ENCODE data around the gene C1orf21.

C1orf21 gene

DNA sequence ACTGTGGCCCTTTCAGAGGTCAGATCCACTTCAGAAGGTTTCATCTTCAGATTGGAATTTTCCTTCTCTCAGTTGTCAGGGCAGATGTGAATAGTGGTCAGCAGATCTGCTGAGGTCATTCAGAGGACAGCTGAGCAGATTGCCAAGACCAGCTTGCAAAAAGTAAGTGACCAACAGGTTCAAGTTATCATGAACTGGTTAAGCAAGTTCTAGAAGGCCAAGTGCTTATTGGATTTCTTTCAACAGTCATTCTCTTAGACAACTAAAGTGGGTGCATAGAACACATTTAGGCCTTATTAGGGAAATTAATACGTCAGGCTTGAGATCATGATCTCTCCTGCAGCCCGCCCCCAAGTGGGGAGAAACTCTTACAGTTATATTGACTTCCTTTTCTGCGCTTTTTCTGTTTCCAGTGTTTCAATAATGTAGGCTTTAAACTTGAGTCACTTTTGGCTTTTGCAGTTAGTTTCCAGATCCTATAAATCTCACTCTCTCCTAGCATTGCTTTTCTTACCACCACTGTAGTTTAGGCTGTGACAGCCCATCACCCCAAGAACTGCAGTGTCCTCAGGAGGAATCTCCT lies 96.4 kb downstream of the C1orf21 start:
- no peak overlapping the region for H3K27ac ChIP-seq (ENCODE audit: low read depth, low read length)
- H4K12ac ChIP-seq (ENCODE audit: low read depth, low read length): no peak overlapping the region
- H3K9ac ChIP-seq (ENCODE audit: low read length): no peak overlapping the region
- no peak overlapping the region for H2AFZ ChIP-seq (ENCODE audit: insufficient read depth, low read length, poor library complexity)
- no peak overlapping the region for H2BK120ac ChIP-seq (ENCODE audit: insufficient read depth, low read length, poor library complexity)
- H3K79me2 ChIP-seq (ENCODE audit: control insufficient read depth, insufficient read depth, low read length, poor library complexity): peaks cover 9% of the 10 kb centered on the region
- no peak overlapping the region for H3K23ac ChIP-seq (ENCODE audit: low read length)
- H4K91ac ChIP-seq (ENCODE audit: low read depth, low read length): no peak overlapping the region
- no peak overlapping the region for H3K14ac ChIP-seq (ENCODE audit: low read length)
- H4K8ac ChIP-seq (ENCODE audit: low read depth, low read length): no peak overlapping the region
- no peaks in the 10 kb centered on the region for H3K27me3 ChIP-seq (ENCODE audit: insufficient read depth, low read length)
- H3K4me2 ChIP-seq (ENCODE audit: low read length): no peak overlapping the region
- H3K4me3 ChIP-seq (ENCODE audit: low read depth, low read length): no peak overlapping the region
- H3K36me3 ChIP-seq (ENCODE audit: control insufficient read depth in 1 of 2, insufficient read depth in 2 of 2, low read length in 2 of 2): peaks cover 1 to 4% of the 10 kb centered on the region in 2 experiments
- no CpG with 5 or more reads among the region's 3 CpGs for WGBS (ENCODE audit: extremely low coverage, insufficient coverage, insufficient read length)
- DNase-seq: peak; percentile 50 to 85
- peaks cover 24 to 33% of the 10 kb centered on the region in 2 experiments for H3K4me1 ChIP-seq (ENCODE audit: control insufficient read depth in 1 of 2, insufficient read depth in 2 of 2, low read length in 2 of 2)
- H3K18ac ChIP-seq (ENCODE audit: low read length): no peak overlapping the region
- no peak overlapping the region for H2AK5ac ChIP-seq (ENCODE audit: low read length)
- no peak overlapping the region for H2BK12ac ChIP-seq (ENCODE audit: low read length)
- H3K9me3 ChIP-seq (ENCODE audit: insufficient read depth, low read depth, low read length): no peaks in the 10 kb centered on the region
- H3K4ac ChIP-seq (ENCODE audit: low read depth, low read length): no peak overlapping the region
- H3K79me1 ChIP-seq (ENCODE audit: low read length): peaks cover 23% of the 10 kb centered on the region
- no peak overlapping the region for H2BK5ac ChIP-seq (ENCODE audit: low read depth, low read length, poor library complexity)

GRCh38 chr1:184485751-184486723 lies 99.2 kb downstream of the C1orf21 start:
- Histone ChIP-seq H3K27ac (ENCODE audit: low read depth, low read length) (peak overlapping the region; percentile 48), H3K9ac (ENCODE audit: low read length) (no peak overlapping the region), H3K79me1 (ENCODE audit: low read length) (peaks cover 18% of the 10 kb centered on the region), H3K4me3 (ENCODE audit: low read depth, low read length) (no peak overlapping the region), H2BK5ac (ENCODE audit: low read depth, low read length, poor library complexity) (peak overlapping the region; percentile 69), H3K23ac (ENCODE audit: low read length) (no peak overlapping the region), H3K36me3 (ENCODE audit: control insufficient read depth in 1 of 2, insufficient read depth in 2 of 2, low read length in 2 of 2) (peaks cover 1 to 2% of the 10 kb centered on the region in 2 experiments), H2BK120ac (ENCODE audit: insufficient read depth, low read length, poor library complexity) (peak overlapping the region; percentile 72), H4K91ac (ENCODE audit: low read depth, low read length) (peak overlapping the region; percentile 66), H2AK5ac (ENCODE audit: low read length) (no peak overlapping the region), H3K27me3 (ENCODE audit: insufficient read depth, low read length) (no peaks in the 10 kb centered on the region), H3K79me2 (ENCODE audit: control insufficient read depth, insufficient read depth, low read length, poor library complexity) (peaks cover 9% of the 10 kb centered on the region), H4K12ac (ENCODE audit: low read depth, low read length) (no peak overlapping the region), H2AFZ (ENCODE audit: insufficient read depth, low read length, poor library complexity) (no peak overlapping the region), H4K8ac (ENCODE audit: low read depth, low read length) (peak overlapping the region; percentile 61), H3K4me1 (ENCODE audit: control insufficient read depth in 1 of 2, insufficient read depth in 2 of 2, low read length in 2 of 2) (peaks cover 23 to 31% of the 10 kb centered on the region in 2 experiments), H2BK12ac (ENCODE audit: low read length) (peak overlapping the region; percentile 83), H3K9me3 (ENCODE audit: insufficient read depth, low read depth, low read length) (no peaks in the 10 kb centered on the region), H3K14ac (ENCODE audit: low read length) (peak overlapping the region; percentile 25), H3K4me2 (ENCODE audit: low read length) (no peak overlapping the region), H3K4ac (ENCODE audit: low read depth, low read length) (peak overlapping the region; percentile 67), H3K18ac (ENCODE audit: low read length) (peak overlapping the region; percentile 72)
- WGBS (ENCODE audit: extremely low coverage, insufficient coverage, insufficient read length): no CpG with 5 or more reads among the region's 9 CpGs
- peak in 1 of 2 donors; percentile 48 for DNase-seq

GRCh38 chr1:184486761-184487445 lies 100.1 kb downstream of the C1orf21 start:
- WGBS (ENCODE audit: extremely low coverage, insufficient coverage, insufficient read length): no CpG with 5 or more reads among the region's 6 CpGs
- peak overlapping the region; percentile 42 for H4K91ac ChIP-seq (ENCODE audit: low read depth, low read length)
- peak overlapping the region; percentile 28 for H3K14ac ChIP-seq (ENCODE audit: low read length)
- no peaks in the 10 kb centered on the region for H3K27me3 ChIP-seq (ENCODE audit: insufficient read depth, low read length)
- no peak overlapping the region for H3K23ac ChIP-seq (ENCODE audit: low read length)
- peak overlapping the region; percentile 41 for H3K18ac ChIP-seq (ENCODE audit: low read length)
- peak overlapping the region; percentile 22 for H4K8ac ChIP-seq (ENCODE audit: low read depth, low read length)
- H2BK5ac ChIP-seq (ENCODE audit: low read depth, low read length, poor library complexity): no peak overlapping the region
- no peak overlapping the region for H3K4me2 ChIP-seq (ENCODE audit: low read length)
- peaks cover 12% of the 10 kb centered on the region for H3K79me1 ChIP-seq (ENCODE audit: low read length)
- H4K12ac ChIP-seq (ENCODE audit: low read depth, low read length): no peak overlapping the region
- H3K79me2 ChIP-seq (ENCODE audit: control insufficient read depth, insufficient read depth, low read length, poor library complexity): peaks cover 5% of the 10 kb centered on the region
- H3K9me3 ChIP-seq (ENCODE audit: insufficient read depth, low read depth, low read length): no peaks in the 10 kb centered on the region
- peaks cover 19 to 27% of the 10 kb centered on the region in 2 experiments for H3K4me1 ChIP-seq (ENCODE audit: control insufficient read depth in 1 of 2, insufficient read depth in 2 of 2, low read length in 2 of 2)
- H3K4ac ChIP-seq (ENCODE audit: low read depth, low read length): peak overlapping the region; percentile 59
- no peak overlapping the region for H3K9ac ChIP-seq (ENCODE audit: low read length)
- no peak for DNase-seq
- H2BK120ac ChIP-seq (ENCODE audit: insufficient read depth, low read length, poor library complexity): no peak overlapping the region
- peaks cover 0 to 1% of the 10 kb centered on the region in 2 experiments for H3K36me3 ChIP-seq (ENCODE audit: control insufficient read depth in 1 of 2, insufficient read depth in 2 of 2, low read length in 2 of 2)
- H2AFZ ChIP-seq (ENCODE audit: insufficient read depth, low read length, poor library complexity): no peak overlapping the region
- H3K27ac ChIP-seq (ENCODE audit: low read depth, low read length): no peak overlapping the region
- H2BK12ac ChIP-seq (ENCODE audit: low read length): peak overlapping the region; percentile 54
- no peak overlapping the region for H3K4me3 ChIP-seq (ENCODE audit: low read depth, low read length)
- H2AK5ac ChIP-seq (ENCODE audit: low read length): no peak overlapping the region

DNA sequence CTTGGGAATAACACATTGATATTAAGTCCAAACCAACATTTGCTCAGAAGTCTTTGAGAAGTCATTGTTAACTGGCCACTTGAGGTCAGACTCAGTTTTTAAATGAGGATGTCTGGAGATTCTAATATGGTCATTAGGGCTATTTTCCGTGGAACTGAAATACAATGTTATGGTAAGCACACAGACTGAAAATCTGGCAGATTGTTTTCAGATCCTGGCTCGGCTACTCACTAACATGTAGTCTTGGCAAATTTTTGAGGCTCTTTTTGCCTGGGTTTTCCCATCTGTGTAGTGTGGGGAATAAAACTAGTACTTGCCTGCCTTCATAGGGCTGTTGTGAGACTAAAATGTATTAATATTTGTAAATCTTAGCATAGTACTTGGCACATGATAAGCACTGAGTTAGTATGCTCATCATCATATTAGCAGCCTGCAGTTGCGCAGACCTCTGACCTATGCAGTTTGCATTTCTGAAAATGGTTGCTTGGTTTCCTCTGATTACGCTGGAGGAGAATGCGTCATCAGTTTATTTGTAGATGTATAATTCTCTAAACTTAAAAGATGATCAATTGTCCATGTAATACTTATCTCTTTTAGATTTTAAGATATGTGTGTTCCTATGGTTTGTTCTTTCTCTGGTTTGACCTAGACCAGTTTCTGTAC lies 100.8 kb downstream of the C1orf21 start:
- no peak overlapping the region for H3K18ac ChIP-seq (ENCODE audit: low read length)
- WGBS (ENCODE audit: extremely low coverage, insufficient coverage, insufficient read length): no CpG with 5 or more reads among the region's 5 CpGs
- no peak overlapping the region for H2AK5ac ChIP-seq (ENCODE audit: low read length)
- H2BK12ac ChIP-seq (ENCODE audit: low read length): no peak overlapping the region
- no peak overlapping the region for H3K23ac ChIP-seq (ENCODE audit: low read length)
- no peak overlapping the region for H3K27ac ChIP-seq (ENCODE audit: low read depth, low read length)
- no peaks in the 10 kb centered on the region for H3K27me3 ChIP-seq (ENCODE audit: insufficient read depth, low read length)
- H3K79me2 ChIP-seq (ENCODE audit: control insufficient read depth, insufficient read depth, low read length, poor library complexity): peaks cover 4% of the 10 kb centered on the region
- H4K8ac ChIP-seq (ENCODE audit: low read depth, low read length): no peak overlapping the region
- H3K4me3 ChIP-seq (ENCODE audit: low read depth, low read length): no peak overlapping the region
- H3K14ac ChIP-seq (ENCODE audit: low read length): no peak overlapping the region
- H2AFZ ChIP-seq (ENCODE audit: insufficient read depth, low read length, poor library complexity): no peak overlapping the region
- no peak overlapping the region for H3K4ac ChIP-seq (ENCODE audit: low read depth, low read length)
- H3K4me1 ChIP-seq (ENCODE audit: control insufficient read depth in 1 of 2, insufficient read depth in 2 of 2, low read length in 2 of 2): peaks cover 17 to 23% of the 10 kb centered on the region in 2 experiments
- H3K9ac ChIP-seq (ENCODE audit: low read length): no peak overlapping the region
- H2BK120ac ChIP-seq (ENCODE audit: insufficient read depth, low read length, poor library complexity): no peak overlapping the region
- no peak overlapping the region for H4K91ac ChIP-seq (ENCODE audit: low read depth, low read length)
- no peak for DNase-seq
- peaks cover 6% of the 10 kb centered on the region for H3K79me1 ChIP-seq (ENCODE audit: low read length)
- no peak overlapping the region for H3K4me2 ChIP-seq (ENCODE audit: low read length)
- H4K12ac ChIP-seq (ENCODE audit: low read depth, low read length): no peak overlapping the region
- H3K36me3 ChIP-seq (ENCODE audit: control insufficient read depth in 1 of 2, insufficient read depth in 2 of 2, low read length in 2 of 2): peaks cover 0 to 1% of the 10 kb centered on the region in 2 experiments
- no peaks in the 10 kb centered on the region for H3K9me3 ChIP-seq (ENCODE audit: insufficient read depth, low read depth, low read length)
- H2BK5ac ChIP-seq (ENCODE audit: low read depth, low read length, poor library complexity): no peak overlapping the region

Measured in trophoblast cell (in vitro differentiated cells and primary cell).